Effector memory CD4-positive, alpha-beta T cell (primary cell): ENCODE data around the gene KLHL20.

ENCODE experiments used
- DNase-seq, 3 donors: peaks; one replicate each; pipeline ENCODE4 v3.0.0-alpha.2; 2020
- H3K27ac ChIP-seq: 2 replicates; pipeline ENCODE4 v1.7.0; 2013; ENCODE audit warnings: mild to moderate bottlenecking, low read length, moderate library complexity; ENCODE audit not compliant: insufficient read depth, poor library complexity, severe bottlenecking
- H3K27me3 ChIP-seq: replicated peaks from 2 replicates; pipeline ENCODE4 v1.7.0; 2013; ENCODE audit warnings: mild to moderate bottlenecking, low read length; ENCODE audit not compliant: insufficient read depth, control insufficient read depth, poor library complexity, severe bottlenecking
- H3K36me3 ChIP-seq: 2 replicates; pipeline ENCODE4 v1.7.0; 2013; ENCODE audit warnings: mild to moderate bottlenecking, low read length, moderate library complexity; ENCODE audit not compliant: control insufficient read depth, insufficient read depth
- H3K4me1 ChIP-seq: 2 replicates; pipeline ENCODE4 v1.7.0; 2013; ENCODE audit warnings: low read length, mild to moderate bottlenecking; ENCODE audit not compliant: control insufficient read depth, insufficient read depth, poor library complexity, severe bottlenecking
- H3K4me3 ChIP-seq: 2 replicates; pipeline ENCODE4 v1.7.0; 2013; ENCODE audit warnings: low read length, low read depth, mild to moderate bottlenecking; ENCODE audit not compliant: insufficient read depth, poor library complexity, severe bottlenecking
- H3K9me3 ChIP-seq: 2 replicates; pipeline ENCODE4 v1.7.0; 2013; ENCODE audit warnings: mild to moderate bottlenecking, low read length, moderate library complexity; ENCODE audit not compliant: control insufficient read depth

The KLHL20 gene

DNA sequence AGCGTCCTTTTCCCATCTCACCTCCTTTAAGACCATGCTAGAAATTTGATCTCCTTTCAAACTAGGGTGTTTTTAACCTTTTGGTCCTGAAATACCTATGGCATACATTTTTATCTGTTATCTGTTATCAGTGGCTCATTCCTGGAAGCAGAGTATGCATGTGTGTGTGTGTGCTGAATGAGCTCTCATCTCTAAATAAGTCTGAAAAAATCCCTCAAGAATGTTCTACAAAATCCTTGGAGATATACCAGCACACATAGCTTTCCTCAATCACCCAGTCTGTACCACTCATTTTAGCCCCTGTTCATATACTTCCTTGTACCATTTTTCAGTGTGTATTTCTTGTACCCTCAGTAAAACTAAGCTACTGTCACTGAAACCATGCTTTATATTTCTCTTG lies 103.7 kb downstream of the KLHL20 start:
- Histone ChIP-seq H3K4me3 (no peak overlapping the region), H3K27me3 (no peaks in the 10 kb centered on the region), H3K9me3 (no peaks in the 10 kb centered on the region), H3K4me1 (peaks cover 6% of the 10 kb centered on the region), H3K27ac (no peak overlapping the region), H3K36me3 (no peaks in the 10 kb centered on the region)
- DNase-seq = no peak

DNA sequence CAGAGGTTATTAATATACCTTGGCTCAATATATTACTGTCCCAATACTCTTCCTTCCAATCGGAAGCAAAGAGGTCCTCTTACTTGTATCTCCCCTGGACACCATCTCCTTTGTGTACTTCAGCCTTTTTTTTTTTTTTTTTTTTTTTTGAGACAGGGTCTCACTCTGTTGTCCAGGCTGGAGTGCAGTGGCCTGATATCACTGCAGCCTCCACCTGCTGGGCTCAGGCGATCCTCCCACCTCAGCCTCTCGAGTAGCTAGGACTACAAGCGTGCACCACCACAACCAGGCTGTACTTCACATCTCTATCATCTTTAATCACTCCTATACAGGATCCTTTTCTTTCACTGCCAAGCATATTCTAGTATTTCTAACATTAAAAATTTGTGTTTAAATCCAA lies 106.9 kb downstream of the KLHL20 start:
- DNase-seq = no peak
- Histone ChIP-seq H3K27ac (no peak overlapping the region), H3K27me3 (no peaks in the 10 kb centered on the region), H3K4me3 (no peak overlapping the region), H3K36me3 (no peaks in the 10 kb centered on the region), H3K9me3 (no peaks in the 10 kb centered on the region), H3K4me1 (peaks cover 14% of the 10 kb centered on the region)

DNA sequence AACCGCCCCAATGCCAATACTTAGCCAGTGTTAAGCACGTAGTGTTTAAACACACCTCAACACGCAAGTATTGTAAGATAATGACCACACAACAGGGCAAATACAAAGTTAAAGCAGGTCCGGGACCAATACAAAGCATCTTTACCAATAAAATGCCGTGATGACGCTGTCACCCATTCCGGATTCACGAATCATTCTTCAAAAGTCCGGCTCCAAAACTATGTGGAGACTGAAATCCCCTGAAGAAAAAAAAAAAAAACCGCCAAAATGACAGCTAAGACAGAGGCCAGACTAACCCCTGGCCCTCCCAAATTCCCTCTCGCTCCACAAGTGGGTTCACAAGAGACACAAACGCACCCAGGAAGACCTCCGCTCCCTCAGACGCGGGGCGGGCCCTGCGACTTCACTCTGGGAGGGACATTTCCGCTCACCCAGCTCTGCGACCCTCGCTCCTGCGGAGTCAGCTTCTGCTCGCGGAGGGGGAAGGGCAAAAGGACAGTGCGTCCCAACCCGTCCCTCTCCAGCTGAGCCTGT lies 109.1 kb downstream of the KLHL20 start:
- no peaks in the 10 kb centered on the region for H3K36me3 ChIP-seq
- peaks cover 14% of the 10 kb centered on the region for H3K4me1 ChIP-seq

DNA sequence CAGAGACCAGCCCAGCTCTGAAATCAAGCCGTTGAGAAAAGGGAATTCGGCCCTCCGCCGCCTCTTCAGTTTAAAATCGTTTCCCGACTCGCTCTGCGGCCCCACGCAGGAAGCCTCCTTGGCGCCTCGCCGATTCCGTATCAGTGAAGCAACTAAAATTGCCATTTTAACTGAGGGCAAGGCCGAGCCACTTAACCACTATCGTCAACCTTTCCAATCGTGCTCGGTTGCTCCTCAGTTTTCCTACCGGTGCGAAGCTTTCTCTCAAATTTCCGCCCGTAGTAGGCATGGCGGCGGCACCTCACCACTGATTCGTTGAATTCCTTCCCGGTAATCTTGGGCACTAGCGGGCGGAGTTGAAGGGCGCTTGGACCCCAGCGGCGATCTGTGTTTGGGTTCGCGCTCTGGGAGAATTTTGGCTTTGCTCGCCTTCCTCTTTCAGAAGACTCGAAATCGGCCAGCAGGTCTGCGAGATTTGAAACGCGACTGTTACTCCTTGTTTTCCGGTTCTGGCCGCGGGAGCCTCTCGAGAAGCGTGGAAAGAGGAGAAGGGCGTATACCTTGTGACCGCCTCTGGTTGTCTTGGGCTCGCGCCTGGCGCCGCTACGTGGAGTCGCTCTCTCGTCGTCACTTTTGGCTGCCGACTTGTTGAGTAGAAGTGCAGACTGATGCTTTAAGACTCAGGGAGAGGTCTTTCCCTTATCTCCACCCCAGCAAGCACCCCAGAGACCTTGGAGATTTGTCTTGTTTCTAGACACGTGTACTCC lies 109.7 kb downstream of the KLHL20 start, which contains the start of the genes CENPL and DARS2:
TSS of gene CENPL (minus strand) at position 569 of the 767 bp plus-strand sequence. CDS start 13,584 bp downstream, outside the sequence.
TSS of gene DARS2 (plus strand) at position 359 of the 767 bp plus-strand sequence. CDS start 557 bp downstream, outside the sequence.
- H3K4me3 ChIP-seq = peak within 1 kb of the TSS; percentile 91
- H3K36me3 ChIP-seq = no peaks in the 10 kb centered on the region
- no peaks in the 10 kb centered on the region for H3K27me3 ChIP-seq
- peaks cover 14% of the 10 kb centered on the region for H3K4me1 ChIP-seq
- no peaks in the 10 kb centered on the region for H3K9me3 ChIP-seq
- peak within 1 kb of the TSS; percentile 89 for H3K27ac ChIP-seq
- DNase-seq = peak; percentile 81 to 90 (median 88)

More for the DNA sequence above, 109.1 kb downstream of the KLHL20 start:
- Histone ChIP-seq H3K4me3 (peak overlapping the region; percentile 91), H3K27me3 (no peaks in the 10 kb centered on the region), H3K27ac (peak overlapping the region; percentile 89), H3K9me3 (no peaks in the 10 kb centered on the region)
- DNase-seq = no peak

DNA sequence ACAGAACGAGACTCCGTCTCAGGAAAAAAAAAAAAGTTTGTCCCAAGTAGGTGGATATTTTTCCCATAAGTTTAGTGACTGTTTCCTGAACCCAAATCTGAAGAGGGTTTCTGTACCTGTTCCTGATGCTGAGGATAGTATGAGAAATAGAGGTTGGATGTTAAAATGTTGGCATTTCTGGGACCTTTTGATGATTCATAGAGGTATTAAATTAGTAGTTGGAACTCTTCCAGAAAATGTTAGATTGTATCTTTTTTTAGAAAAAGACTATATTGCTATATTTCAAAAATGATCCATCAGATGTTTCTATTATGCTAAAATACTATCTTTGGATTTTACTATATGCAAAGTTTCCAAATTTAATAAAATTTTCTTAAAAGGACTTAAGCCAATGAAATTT lies 112.8 kb downstream of the KLHL20 start:
- no peak overlapping the region for H3K4me3 ChIP-seq
- H3K9me3 ChIP-seq = no peaks in the 10 kb centered on the region
- H3K27me3 ChIP-seq = no peaks in the 10 kb centered on the region
- H3K4me1 ChIP-seq = peaks cover 14% of the 10 kb centered on the region
- DNase-seq = no peak
- peaks cover 3% of the 10 kb centered on the region for H3K36me3 ChIP-seq
- no peak overlapping the region for H3K27ac ChIP-seq

DNA sequence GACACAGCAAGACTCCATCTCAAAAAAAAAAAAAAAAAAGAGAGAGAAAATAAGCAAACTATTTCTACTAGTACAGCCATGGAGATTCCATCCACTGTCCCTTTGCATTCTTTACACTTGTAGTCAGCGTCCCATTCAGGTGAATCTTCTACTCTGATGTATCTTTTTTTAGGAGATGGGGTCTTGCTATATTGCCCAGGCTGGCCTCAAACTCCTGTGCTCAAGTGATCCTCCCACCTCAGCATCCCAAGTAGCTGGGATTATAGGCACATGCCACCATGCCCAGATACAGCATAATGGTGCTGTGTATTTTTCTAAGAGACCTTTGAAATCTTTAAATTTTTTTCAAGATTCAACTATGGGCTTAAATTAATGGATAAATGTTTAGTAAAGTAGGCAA lies 118.0 kb downstream of the KLHL20 start:
- H3K4me1 ChIP-seq = no peaks in the 10 kb centered on the region
- peaks cover 27% of the 10 kb centered on the region for H3K36me3 ChIP-seq
- no peak overlapping the region for H3K27ac ChIP-seq
- no peak overlapping the region for H3K4me3 ChIP-seq
- no peak for DNase-seq
- H3K9me3 ChIP-seq = no peaks in the 10 kb centered on the region
- no peaks in the 10 kb centered on the region for H3K27me3 ChIP-seq
